ENCODE measurements around the gene METTL21C.

The METTL21C gene

DNA sequence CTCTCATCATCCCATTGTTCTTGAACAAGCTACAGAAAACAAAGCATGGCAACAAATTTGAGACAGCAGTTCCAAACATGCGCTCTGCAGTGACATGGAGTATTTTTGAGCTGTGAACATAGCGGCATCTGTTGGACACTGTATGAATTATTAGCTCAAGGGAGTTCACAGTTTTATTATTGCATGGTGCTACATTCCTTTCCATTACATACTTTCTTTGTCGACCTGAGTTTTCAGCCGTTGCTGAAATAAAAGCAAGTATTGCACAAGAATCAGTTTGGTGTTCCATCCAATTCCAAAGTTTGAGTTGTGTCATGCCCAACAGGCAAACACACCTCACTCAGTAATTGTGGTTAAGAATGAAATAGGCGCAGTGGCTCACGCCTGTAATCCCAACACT lies 30.1 kb upstream of the METTL21C start:
- no peak for TF ChIP-seq OSR1 (CRISPR knock-in tag; IDR thresholded peaks at IDR 0.05)
- ATAC-seq = peak; percentile 88

- no peak for ATAC-seq
- no peak for TF ChIP-seq OSR1 (CRISPR knock-in tag; IDR thresholded peaks at IDR 0.05)
- no peak for TF ChIP-seq BACH2 (CRISPR knock-in tag; IDR thresholded peaks at IDR 0.05; ENCODE audit: borderline replicate concordance)
- TF ChIP-seq ESRRG (CRISPR knock-in tag; IDR thresholded peaks at IDR 0.05) = no peak
- no peak for TF ChIP-seq ZC3H10 (CRISPR knock-in tag; IDR thresholded peaks at IDR 0.05)
- TF ChIP-seq ISL1 (CRISPR knock-in tag; IDR thresholded peaks at IDR 0.05) = no peak
- no peak for TF ChIP-seq CREB5 (CRISPR knock-in tag; IDR thresholded peaks at IDR 0.05; ENCODE audit: low read depth)
- TF ChIP-seq ZNF565 (CRISPR knock-in tag; conservative IDR thresholded peaks at IDR 0.05; ENCODE audit: low read depth) = no peak
- TF ChIP-seq TSHZ2 (CRISPR knock-in tag; IDR thresholded peaks at IDR 0.05) = no peak
- TF ChIP-seq ZFP30 (CRISPR knock-in tag; IDR thresholded peaks at IDR 0.05) = no peak
- TF ChIP-seq RARB (CRISPR knock-in tag; IDR thresholded peaks at IDR 0.05) = no peak
- no peak for TF ChIP-seq TOX (CRISPR knock-in tag; IDR thresholded peaks at IDR 0.05; ENCODE audit: borderline replicate concordance)
- TF ChIP-seq ZFP3 (CRISPR knock-in tag; IDR thresholded peaks at IDR 0.05) = no peak
- TF ChIP-seq CSDC2 (CRISPR knock-in tag; IDR thresholded peaks at IDR 0.05) = no peak
- no peak for TF ChIP-seq SNAI2 (CRISPR knock-in tag; IDR thresholded peaks at IDR 0.05)
Measured at GRCh38 chr13:102721800-102722231, 27.0 kb upstream of the METTL21C start.

DNA sequence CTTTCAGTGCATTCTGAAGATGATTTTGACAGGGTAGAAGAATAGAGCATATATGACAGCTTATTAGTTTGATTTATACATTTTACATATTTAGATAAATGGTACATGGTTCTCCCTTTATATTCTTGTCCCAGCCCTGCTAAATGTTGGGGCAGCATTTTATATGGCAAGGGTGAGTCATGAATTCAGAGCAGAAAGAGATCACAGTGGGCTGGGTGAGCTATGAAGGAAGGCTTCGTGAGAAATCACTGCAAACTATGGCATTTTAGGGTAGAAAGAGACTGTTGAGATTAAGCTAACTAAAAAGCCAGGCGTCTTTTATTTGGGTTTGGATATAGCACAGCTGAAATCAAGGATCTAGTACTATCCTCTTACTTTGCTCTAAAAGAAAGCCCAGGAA lies 23.9 kb upstream of the METTL21C start:
- no peak for TF ChIP-seq CSDC2 (CRISPR knock-in tag; IDR thresholded peaks at IDR 0.05)
- no peak for TF ChIP-seq POU6F1 (CRISPR knock-in tag; IDR thresholded peaks at IDR 0.05; ENCODE audit: borderline replicate concordance, low read depth)
- no peak for TF ChIP-seq ZFP30 (CRISPR knock-in tag; IDR thresholded peaks at IDR 0.05)
- TF ChIP-seq SNAI2 (CRISPR knock-in tag; IDR thresholded peaks at IDR 0.05) = no peak
- TF ChIP-seq GLIS3 (CRISPR knock-in tag; IDR thresholded peaks at IDR 0.05) = no peak
- TF ChIP-seq ARNTL (CRISPR knock-in tag; IDR thresholded peaks at IDR 0.05; ENCODE audit: borderline replicate concordance, low read depth) = no peak
- no peak for ATAC-seq

GRCh38 chr13:102715447-102715846 lies 20.6 kb upstream of the METTL21C start:
- TF ChIP-seq SNAI2 (CRISPR knock-in tag; IDR thresholded peaks at IDR 0.05) (no peak), OSR1 (CRISPR knock-in tag; IDR thresholded peaks at IDR 0.05) (no peak), ZC3H10 (CRISPR knock-in tag; IDR thresholded peaks at IDR 0.05) (no peak), GLIS3 (CRISPR knock-in tag; IDR thresholded peaks at IDR 0.05) (no peak), ISL1 (CRISPR knock-in tag; IDR thresholded peaks at IDR 0.05) (no peak), ZFP30 (CRISPR knock-in tag; IDR thresholded peaks at IDR 0.05) (no peak), ZNF565 (CRISPR knock-in tag; conservative IDR thresholded peaks at IDR 0.05; ENCODE audit: low read depth) (no peak), TOX (CRISPR knock-in tag; IDR thresholded peaks at IDR 0.05; ENCODE audit: borderline replicate concordance) (no peak), ZNF70 (CRISPR knock-in tag; IDR thresholded peaks at IDR 0.05) (no peak)
- no peak for ATAC-seq

- no peak for ATAC-seq
- no peak for TF ChIP-seq TSHZ2 (CRISPR knock-in tag; IDR thresholded peaks at IDR 0.05)
- no peak for TF ChIP-seq ESRRG (CRISPR knock-in tag; IDR thresholded peaks at IDR 0.05)
- no peak for TF ChIP-seq BACH2 (CRISPR knock-in tag; IDR thresholded peaks at IDR 0.05; ENCODE audit: borderline replicate concordance)
- no peak for TF ChIP-seq CSDC2 (CRISPR knock-in tag; IDR thresholded peaks at IDR 0.05)
- TF ChIP-seq GLIS3 (CRISPR knock-in tag; IDR thresholded peaks at IDR 0.05) = no peak
- no peak for TF ChIP-seq ZC3H10 (CRISPR knock-in tag; IDR thresholded peaks at IDR 0.05)
- TF ChIP-seq ARNTL (CRISPR knock-in tag; IDR thresholded peaks at IDR 0.05; ENCODE audit: borderline replicate concordance, low read depth) = no peak
- no peak for TF ChIP-seq ZFP3 (CRISPR knock-in tag; IDR thresholded peaks at IDR 0.05)
- no peak for TF ChIP-seq TCF4 (CRISPR knock-in tag; IDR thresholded peaks at IDR 0.05; ENCODE audit: borderline replicate concordance)
- no peak for TF ChIP-seq ZNF70 (CRISPR knock-in tag; IDR thresholded peaks at IDR 0.05)
- TF ChIP-seq ZFP30 (CRISPR knock-in tag; IDR thresholded peaks at IDR 0.05) = no peak
- TF ChIP-seq, protein P1, sequence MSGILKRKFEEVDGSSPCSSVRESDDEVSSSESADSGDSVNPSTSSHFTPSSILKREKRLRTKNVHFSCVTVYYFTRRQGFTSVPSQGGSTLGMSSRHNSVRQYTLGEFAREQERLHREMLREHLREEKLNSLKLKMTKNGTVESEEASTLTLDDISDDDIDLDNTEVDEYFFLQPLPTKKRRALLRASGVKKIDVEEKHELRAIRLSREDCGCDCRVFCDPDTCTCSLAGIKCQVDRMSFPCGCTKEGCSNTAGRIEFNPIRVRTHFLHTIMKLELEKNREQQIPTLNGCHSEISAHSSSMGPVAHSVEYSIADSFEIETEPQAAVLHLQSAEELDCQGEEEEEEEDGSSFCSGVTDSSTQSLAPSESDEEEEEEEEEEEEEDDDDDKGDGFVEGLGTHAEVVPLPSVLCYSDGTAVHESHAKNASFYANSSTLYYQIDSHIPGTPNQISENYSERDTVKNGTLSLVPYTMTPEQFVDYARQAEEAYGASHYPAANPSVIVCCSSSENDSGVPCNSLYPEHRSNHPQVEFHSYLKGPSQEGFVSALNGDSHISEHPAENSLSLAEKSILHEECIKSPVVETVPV (CRISPR knock-in tag; IDR thresholded peaks at IDR 0.05) = no peak
- TF ChIP-seq CREB5 (CRISPR knock-in tag; IDR thresholded peaks at IDR 0.05; ENCODE audit: low read depth) = no peak
- TF ChIP-seq PPARA (CRISPR knock-in tag; IDR thresholded peaks at IDR 0.05; ENCODE audit: borderline replicate concordance) = no peak
- TF ChIP-seq ZNF8 (CRISPR knock-in tag; IDR thresholded peaks at IDR 0.05) = no peak
- no peak for TF ChIP-seq ISL1 (CRISPR knock-in tag; IDR thresholded peaks at IDR 0.05)
Measured at GRCh38 chr13:102710261-102710679, 15.4 kb upstream of the METTL21C start.

All from SK-N-SH treated with all-trans-retinoic acid at 6 μM for 48 hours (cell line).